Measurements from ENCODE around the gene TM9SF1. TPM values are rescaled to one million over a fixed set of nuclear protein-coding genes. Genes with fewer than 3 reads are reported as not detected.

Gene TM9SF1
- total and polyA plus RNA-seq, 2 of the 13 experiments (the other 11 are each of a cell fraction or from before 2014, with no cell fraction given), result 83.2 to 110 TPM

DNA sequence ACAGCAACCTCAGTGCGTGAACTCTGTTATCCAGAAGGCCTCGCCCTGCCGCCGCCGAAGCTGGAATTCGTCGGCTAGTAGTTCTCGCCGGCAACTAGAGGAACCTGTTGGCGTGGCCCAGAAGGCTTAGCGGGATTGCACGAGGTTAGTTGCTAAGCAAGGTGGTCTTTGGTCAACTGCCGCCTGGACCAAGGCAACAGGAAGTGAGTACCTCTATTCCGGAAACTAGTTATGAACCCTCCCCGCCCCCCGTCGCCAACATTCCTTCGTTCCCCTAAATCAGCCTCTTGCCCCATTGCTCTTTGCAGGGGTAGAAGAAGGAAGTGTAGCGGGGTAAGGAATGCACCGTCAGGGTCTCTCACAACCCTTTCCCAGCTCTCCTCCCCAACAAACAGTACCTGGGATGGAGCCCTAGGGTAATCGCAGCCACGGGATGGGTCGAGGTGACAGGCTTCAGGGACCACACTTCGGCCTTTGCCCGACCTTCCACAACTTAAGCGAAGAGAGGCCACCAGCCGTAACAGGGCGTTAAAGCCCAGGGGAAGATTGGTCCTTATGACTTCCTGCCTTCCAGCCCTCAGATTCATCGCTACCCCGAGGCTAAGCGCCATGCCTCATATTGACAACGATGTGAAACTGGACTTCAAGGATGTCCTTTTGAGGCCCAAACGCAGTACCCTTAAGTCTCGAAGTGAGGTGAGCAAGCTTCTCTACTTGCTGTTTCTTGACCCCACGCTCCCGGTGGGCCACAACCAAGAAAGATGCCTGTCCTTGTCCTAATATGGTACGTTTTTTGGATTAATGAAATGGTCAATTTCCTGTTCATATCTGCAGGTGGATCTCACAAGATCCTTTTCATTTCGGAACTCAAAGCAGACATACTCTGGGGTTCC, 37.6 kb upstream of the TM9SF1 start, which contains the start of gene GMPR2 (continued):
- TF ChIP-seq, protein P1, sequence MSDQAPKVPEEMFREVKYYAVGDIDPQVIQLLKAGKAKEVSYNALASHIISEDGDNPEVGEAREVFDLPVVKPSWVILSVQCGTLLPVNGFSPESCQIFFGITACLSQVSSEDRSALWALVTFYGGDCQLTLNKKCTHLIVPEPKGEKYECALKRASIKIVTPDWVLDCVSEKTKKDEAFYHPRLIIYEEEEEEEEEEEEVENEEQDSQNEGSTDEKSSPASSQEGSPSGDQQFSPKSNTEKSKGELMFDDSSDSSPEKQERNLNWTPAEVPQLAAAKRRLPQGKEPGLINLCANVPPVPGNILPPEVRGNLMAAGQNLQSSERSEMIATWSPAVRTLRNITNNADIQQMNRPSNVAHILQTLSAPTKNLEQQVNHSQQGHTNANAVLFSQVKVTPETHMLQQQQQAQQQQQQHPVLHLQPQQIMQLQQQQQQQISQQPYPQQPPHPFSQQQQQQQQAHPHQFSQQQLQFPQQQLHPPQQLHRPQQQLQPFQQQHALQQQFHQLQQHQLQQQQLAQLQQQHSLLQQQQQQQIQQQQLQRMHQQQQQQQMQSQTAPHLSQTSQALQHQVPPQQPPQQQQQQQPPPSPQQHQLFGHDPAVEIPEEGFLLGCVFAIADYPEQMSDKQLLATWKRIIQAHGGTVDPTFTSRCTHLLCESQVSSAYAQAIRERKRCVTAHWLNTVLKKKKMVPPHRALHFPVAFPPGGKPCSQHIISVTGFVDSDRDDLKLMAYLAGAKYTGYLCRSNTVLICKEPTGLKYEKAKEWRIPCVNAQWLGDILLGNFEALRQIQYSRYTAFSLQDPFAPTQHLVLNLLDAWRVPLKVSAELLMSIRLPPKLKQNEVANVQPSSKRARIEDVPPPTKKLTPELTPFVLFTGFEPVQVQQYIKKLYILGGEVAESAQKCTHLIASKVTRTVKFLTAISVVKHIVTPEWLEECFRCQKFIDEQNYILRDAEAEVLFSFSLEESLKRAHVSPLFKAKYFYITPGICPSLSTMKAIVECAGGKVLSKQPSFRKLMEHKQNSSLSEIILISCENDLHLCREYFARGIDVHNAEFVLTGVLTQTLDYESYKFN (CRISPR knock-in tag; conservative IDR thresholded peaks at IDR 0.05), result peak; percentile 77
- TF ChIP-seq RFX1 (IDR thresholded peaks at IDR 0.05) (0 out of 2 replicates have a peak, but pooled peaks have one; percentile 7), ZNF703 (CRISPR knock-in tag; IDR thresholded peaks at IDR 0.05; ENCODE audit: borderline replicate concordance) (no peak), ZNF142 (CRISPR knock-in tag; IDR thresholded peaks at IDR 0.05) (peak; percentile 80), SIX4 (CRISPR knock-in tag; IDR thresholded peaks at IDR 0.05) (peak; percentile 32; the same call in 1 of the 2 replicates), SMYD3 (CRISPR knock-in tag; IDR thresholded peaks at IDR 0.05) (peak; percentile 92), TFAP4 (IDR thresholded peaks at IDR 0.05; ENCODE audit: borderline replicate concordance, low read depth) (peak; percentile 43; the same call in 1 of the 2 replicates), ZBTB7B (CRISPR knock-in tag; IDR thresholded peaks at IDR 0.05) (peak; percentile 95), SRSF4 (IDR thresholded peaks at IDR 0.05; ENCODE audit: low read depth, low read length, poor library complexity, severe bottlenecking) (no peak)
- TF ChIP-seq, protein P2, sequence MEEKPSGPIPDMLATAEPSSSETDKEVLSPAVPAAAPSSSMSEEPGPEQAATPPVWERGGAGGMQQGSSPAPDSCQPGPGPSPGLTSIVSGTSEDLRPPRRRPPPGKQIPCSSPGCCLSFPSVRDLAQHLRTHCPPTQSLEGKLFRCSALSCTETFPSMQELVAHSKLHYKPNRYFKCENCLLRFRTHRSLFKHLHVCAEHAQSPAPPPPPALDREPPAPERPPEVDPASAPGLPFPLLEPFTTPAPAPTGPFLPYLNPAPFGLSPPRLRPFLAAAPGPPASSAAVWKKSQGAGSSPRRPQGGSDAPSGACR (CRISPR knock-in tag; IDR thresholded peaks at IDR 0.05), result peak; percentile 99
- TF ChIP-seq, protein P3, sequence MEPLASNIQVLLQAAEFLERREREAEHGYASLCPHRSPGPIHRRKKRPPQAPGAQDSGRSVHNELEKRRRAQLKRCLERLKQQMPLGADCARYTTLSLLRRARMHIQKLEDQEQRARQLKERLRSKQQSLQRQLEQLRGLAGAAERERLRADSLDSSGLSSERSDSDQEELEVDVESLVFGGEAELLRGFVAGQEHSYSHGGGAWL (CRISPR knock-in tag; IDR thresholded peaks at IDR 0.05), result 0 out of 2 replicates have a peak, but pooled peaks have one; percentile 31
